SU-DHL-6 (cell line): ENCODE measurements around the gene FAM20A.

Experiments
- CTCF ChIP-seq: fragments of 200-600 bp; sonication (generic); IDR thresholded peaks from one replicate; pipeline ENCODE4 v1.5.1; 2017; ENCODE audit warnings: antibody characterized with exemption, mild to moderate bottlenecking, low read length, moderate library complexity; ENCODE audit not compliant: insufficient read depth, poor library complexity, severe bottlenecking
- EZH2phosphoT487 ChIP-seq: fragments of 200-600 bp; sonication (generic), shearing (Covaris generic); conservative IDR thresholded peaks from 2 replicates; pipeline ENCODE4 v1.6.1; 2018; ENCODE audit warnings: mild to moderate bottlenecking, antibody characterized with exemption, low read length, moderate library complexity, mixed read lengths

GRCh38 chr17:68491381-68492231 is 109.6 kb downstream of the FAM20A start:
- TF ChIP-seq CTCF = no peak
- no peak for TF ChIP-seq EZH2phosphoT487
